GOT3 (cell line): ENCODE data around the gene FBXW12.
"Not testable (repeated sequence)": the region's sequence is repeated elsewhere in the genome, so short reads cannot be mapped to it uniquely, and the experiment has no call there.

Experiments
- DNase-seq: peaks from one replicate; lab custom pipeline; 2025; ENCODE audit warnings: mixed read lengths; lab: John Stamatoyannopoulos, UW

FBXW12 gene

GRCh38 chr3:48371651-48372376 lies at the start of gene FBXW12:
Gene FBXW12, plus strand, starts transcription at chr3:48372219. Its CDS starts 549 bp downstream, at chr3:48372768.
- DNase-seq = no peak

- DNase-seq = not testable (repeated sequence)
Observed at GRCh38 chr3:48331706-48332435, 40.1 kb upstream of the FBXW12 start.

- not testable (repeated sequence) for DNase-seq
Observed at GRCh38 chr3:48333346-48334245, 38.4 kb upstream of the FBXW12 start, which contains the start of gene SPINK8. Gene SPINK8, minus strand, starts transcription at chr3:48333661. Its CDS starts 5,320 bp downstream, at chr3:48328341.

GRCh38 chr3:48334605-48335004 lies 37.4 kb upstream of the FBXW12 start:
- no peak for DNase-seq

- DNase-seq = not testable (repeated sequence)
Observed at GRCh38 chr3:48335286-48335685, 36.7 kb upstream of the FBXW12 start.

- not testable (repeated sequence) for DNase-seq
Observed at GRCh38 chr3:48337536-48337935, 34.5 kb upstream of the FBXW12 start.

GRCh38 chr3:48338635-48339034 lies 33.4 kb upstream of the FBXW12 start:
- DNase-seq = no peak

- no peak for DNase-seq
Observed at GRCh38 chr3:48343432-48343831, 28.6 kb upstream of the FBXW12 start.

GRCh38 chr3:48344867-48345507 lies 27.0 kb upstream of the FBXW12 start:
- DNase-seq = no peak

- DNase-seq = no peak
Observed at GRCh38 chr3:48345946-48346572, 26.0 kb upstream of the FBXW12 start.

- no peak for DNase-seq
Observed at GRCh38 chr3:48347500-48347899, 24.5 kb upstream of the FBXW12 start.

GRCh38 chr3:48352546-48352945 lies 19.5 kb upstream of the FBXW12 start:
- no peak for DNase-seq

GRCh38 chr3:48353987-48354386 lies 18.0 kb upstream of the FBXW12 start:
- no peak for DNase-seq

GRCh38 chr3:48356419-48356818 lies 15.6 kb upstream of the FBXW12 start:
- no peak for DNase-seq

GRCh38 chr3:48361928-48362327 lies 10.1 kb upstream of the FBXW12 start:
- no peak for DNase-seq

GRCh38 chr3:48364840-48365239 lies 7.2 kb upstream of the FBXW12 start:
- DNase-seq = no peak

GRCh38 chr3:48367201-48367600 lies 4.8 kb upstream of the FBXW12 start:
- no peak for DNase-seq

- DNase-seq = no peak
Observed at GRCh38 chr3:48369693-48370332, 2.2 kb upstream of the FBXW12 start.

- DNase-seq = no peak
Observed at GRCh38 chr3:48370333-48370713, 1.7 kb upstream of the FBXW12 start.

GRCh38 chr3:48372377-48372770 lies 355 bp downstream of the FBXW12 start:
- DNase-seq = no peak
